PC-9 (cell line): ENCODE measurements around the gene WDR77. TPM values are rescaled to one million over a fixed set of nuclear protein-coding genes. Genes with fewer than 3 reads are reported as not detected.

Experiments
- BruUV-seq: library from RNA; stranded (reverse); fragments of 400-500 nt; replicated peaks from 2 replicates; lab custom pipeline; 2021; lab: Mats Ljungman, UMichigan
- CTCF ChIA-PET: fragments of 300-600 bp; sonication (Branson Sonifier 250); formaldehyde crosslinking; loops from one replicate; lab custom pipeline; 2022; ENCODE audit warnings: antibody characterized with exemption; lab: Charles Lee
- POLR2A ChIA-PET: fragments of 300-600 bp; sonication (Branson Sonifier 250); formaldehyde crosslinking; loops from one replicate; lab custom pipeline; 2022; ENCODE audit warnings: antibody characterized with exemption; ENCODE audit not compliant: unreplicated experiment; lab: Charles Lee
- DNase-seq, 2 experiments: peaks; one replicate each; pipeline versions ENCODE4 v3.0.0 to v3.0.0-alpha.2; 2015 to 2022; ENCODE audit warnings: mixed read lengths in 1 of 2
- H2AFZ ChIP-seq: fragments of 200-600 bp; sonication (generic); 2 replicates; pipeline ENCODE4 v1.8.1; 2017; ENCODE audit warnings: antibody characterized with exemption
- H3F3A ChIP-seq: fragments of 200-600 bp; sonication (generic); 2 replicates; pipeline ENCODE4 v1.8.1; 2017; ENCODE audit warnings: antibody characterized with exemption, mild to moderate bottlenecking, low read depth; ENCODE audit not compliant: insufficient read depth
- H3K27ac ChIP-seq: fragments of 200-600 bp; sonication (generic); 2 replicates; pipeline ENCODE4 v1.6.1; 2016; ENCODE audit warnings: mixed run types
- H3K27me3 ChIP-seq: fragments of 200-600 bp; sonication (generic); 2 replicates; pipeline ENCODE4 v1.6.1; 2016; ENCODE audit warnings: low read depth, mixed run types; ENCODE audit not compliant: insufficient read depth
- H3K36me3 ChIP-seq: fragments of 200-600 bp; sonication (generic); 2 replicates; pipeline ENCODE4 v1.6.1; 2016; ENCODE audit warnings: low read depth, mixed run types
- H3K4me1 ChIP-seq: fragments of 200-600 bp; sonication (generic); replicated peaks from 2 replicates; pipeline ENCODE4 v1.6.1; 2016; ENCODE audit warnings: mixed run types; ENCODE audit not compliant: insufficient read depth
- H3K4me2 ChIP-seq: fragments of 200-600 bp; sonication (generic); 2 replicates; pipeline ENCODE4 v1.6.1; 2017; ENCODE audit warnings: mixed run types
- H3K4me3 ChIP-seq: fragments of 200-600 bp; sonication (generic); 2 replicates; pipeline ENCODE4 v1.6.1; 2016; ENCODE audit warnings: mixed run types
- H3K79me2 ChIP-seq: fragments of 200-600 bp; sonication (generic); 2 replicates; pipeline ENCODE4 v1.6.1; 2017; ENCODE audit warnings: low read depth, mixed run types
- H3K9me2 ChIP-seq: fragments of 200-600 bp; sonication (generic); 2 replicates; pipeline ENCODE4 v1.8.1; 2017; ENCODE audit warnings: mild to moderate bottlenecking; ENCODE audit not compliant: insufficient read depth
- H3K9me3 ChIP-seq: fragments of 200-600 bp; sonication (generic); 2 replicates; pipeline ENCODE4 v1.8.1; 2016; ENCODE audit warnings: low read depth; ENCODE audit not compliant: insufficient read depth
- H4K20me1 ChIP-seq: fragments of 200-600 bp; sonication (generic); 2 replicates; pipeline ENCODE4 v1.8.1; 2017; ENCODE audit not compliant: insufficient read depth
- EZH2 ChIP-seq: fragments of 200-600 bp; sonication (generic); IDR thresholded peaks from 2 replicates; pipeline ENCODE4 v1.8.0; 2017; ENCODE audit warnings: antibody characterized with exemption, low read depth
- intact Hi-C: fragments of 100-400 bp; cut with micrococcal nuclease; formaldehyde crosslinking; loops from one replicate; pipeline ENCODE4 v1.10.0; 2022; ENCODE audit not compliant: unreplicated experiment
- total RNA-seq: library from RNA; stranded (reverse); gene quantifications from 2 replicates; pipeline ENCODE4 v1.2.3, GENCODE V29; 2021
- TF ChIP-seq, protein P1 (sequence below): fragments of 200-600 bp; sonication (generic); conservative IDR thresholded peaks from 2 replicates; pipeline ENCODE4 v1.6.1; 2017; ENCODE audit warnings: mixed run types, antibody characterized with exemption, mild to moderate bottlenecking, moderate library complexity

Gene WDR77
- total RNA-seq, 1 experiment from 2014 or later = 23.7 TPM

DNA sequence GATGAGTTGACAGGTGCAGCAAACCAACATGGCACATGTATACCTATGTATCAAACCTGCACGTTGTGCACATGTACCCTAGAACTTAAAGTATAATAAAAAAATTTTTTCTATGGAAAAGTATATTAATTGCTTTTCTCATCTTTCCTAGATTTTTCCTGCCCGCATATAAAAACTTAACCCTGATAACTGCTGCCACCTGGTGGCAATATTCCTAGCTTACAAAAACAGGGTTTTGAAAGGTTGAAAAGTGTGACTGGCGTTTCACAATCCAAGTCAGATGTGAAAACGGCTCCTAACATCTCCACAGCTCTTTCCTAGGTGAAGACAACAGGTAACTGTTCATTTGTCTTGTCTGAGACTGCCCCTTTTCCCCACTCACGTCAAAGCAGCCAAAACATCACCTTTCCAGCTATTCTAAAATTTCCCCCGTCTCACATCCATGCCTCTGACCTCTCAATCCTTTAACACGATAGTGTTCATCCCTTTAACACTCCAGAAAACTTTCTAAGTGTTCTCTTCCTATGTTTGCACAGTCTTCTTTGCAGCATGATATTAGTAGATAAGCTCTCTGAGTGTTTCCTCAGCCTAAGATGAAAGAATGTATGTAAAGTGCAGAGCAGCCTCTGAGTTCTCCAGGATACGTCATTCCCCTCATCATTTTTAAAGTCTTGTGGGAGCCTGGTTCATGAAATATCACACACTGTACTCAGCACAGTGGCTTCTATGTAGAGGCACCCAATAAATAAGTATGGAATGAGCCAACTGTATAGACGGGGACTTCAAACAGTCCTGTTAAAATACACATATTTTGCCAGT lies 49.1 kb downstream of the WDR77 start:
- Histone ChIP-seq H3K79me2 (no peaks in the 10 kb centered on the region), H3K27ac (no peak overlapping the region), H2AFZ (no peak overlapping the region), H3K4me3 (no peak overlapping the region), H3K36me3 (no peaks in the 10 kb centered on the region), H4K20me1 (no peaks in the 10 kb centered on the region), H3K27me3 (peaks cover 84% of the 10 kb centered on the region), H3K9me2 (no peaks in the 10 kb centered on the region), H3F3A (no peaks in the 10 kb centered on the region), H3K4me2 (no peak overlapping the region; the same call in 1 of the 2 replicates), H3K9me3 (no peaks in the 10 kb centered on the region), H3K4me1 (no peaks in the 10 kb centered on the region)
- ChIA-PET CTCF (interaction anchor here (0.6 to 2.1 kb wide), 3 partner anchors 22 to 177 kb away, joined by 3 to 8 read pairs (median 3); no protein-coding TSS in a partner anchor), POLR2A (interaction anchor here (0.7 kb wide), 1 partner anchor 177 kb away, joined by 3 read pairs; no protein-coding TSS in a partner anchor)
- no peak for TF ChIP-seq EZH2
- TF ChIP-seq, protein P1, sequence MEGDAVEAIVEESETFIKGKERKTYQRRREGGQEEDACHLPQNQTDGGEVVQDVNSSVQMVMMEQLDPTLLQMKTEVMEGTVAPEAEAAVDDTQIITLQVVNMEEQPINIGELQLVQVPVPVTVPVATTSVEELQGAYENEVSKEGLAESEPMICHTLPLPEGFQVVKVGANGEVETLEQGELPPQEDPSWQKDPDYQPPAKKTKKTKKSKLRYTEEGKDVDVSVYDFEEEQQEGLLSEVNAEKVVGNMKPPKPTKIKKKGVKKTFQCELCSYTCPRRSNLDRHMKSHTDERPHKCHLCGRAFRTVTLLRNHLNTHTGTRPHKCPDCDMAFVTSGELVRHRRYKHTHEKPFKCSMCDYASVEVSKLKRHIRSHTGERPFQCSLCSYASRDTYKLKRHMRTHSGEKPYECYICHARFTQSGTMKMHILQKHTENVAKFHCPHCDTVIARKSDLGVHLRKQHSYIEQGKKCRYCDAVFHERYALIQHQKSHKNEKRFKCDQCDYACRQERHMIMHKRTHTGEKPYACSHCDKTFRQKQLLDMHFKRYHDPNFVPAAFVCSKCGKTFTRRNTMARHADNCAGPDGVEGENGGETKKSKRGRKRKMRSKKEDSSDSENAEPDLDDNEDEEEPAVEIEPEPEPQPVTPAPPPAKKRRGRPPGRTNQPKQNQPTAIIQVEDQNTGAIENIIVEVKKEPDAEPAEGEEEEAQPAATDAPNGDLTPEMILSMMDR = peak; percentile 88
- intact Hi-C loops = loop anchor here (1.0 to 5.0 kb wide), 2 partner anchors 177 to 367 kb away; no protein-coding TSS in a partner anchor
- DNase-seq = peak; percentile 18 to 46
- no TSS peak for BruUV-seq

DNA sequence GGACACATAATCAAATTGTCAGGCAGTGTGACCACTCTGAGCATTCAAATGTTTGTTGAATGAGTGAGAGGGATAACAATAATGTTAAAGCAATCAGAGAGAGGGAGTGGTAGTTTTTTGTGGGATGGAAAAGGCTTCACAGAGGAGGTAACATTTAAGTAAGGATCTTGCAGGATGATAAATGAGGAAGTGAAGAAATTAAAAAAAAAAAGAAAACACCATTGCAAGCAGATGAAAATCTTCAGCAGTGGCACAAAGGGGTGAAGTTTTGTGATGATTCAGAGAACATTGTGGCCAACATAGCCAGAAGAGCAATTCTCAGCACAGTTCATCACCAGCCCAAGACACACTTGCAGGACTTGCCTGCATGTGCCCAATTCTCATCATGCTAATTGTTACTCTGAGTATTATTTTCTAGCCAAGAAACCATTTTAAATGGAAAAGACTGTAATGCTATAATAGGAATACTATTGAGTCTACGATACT lies 56.6 kb downstream of the WDR77 start:
- no peaks in the 10 kb centered on the region for H3K4me1 ChIP-seq
- no TSS peak for BruUV-seq
- peaks cover 93% of the 10 kb centered on the region for H3K27me3 ChIP-seq
- no peak overlapping the region for H3K4me2 ChIP-seq
- no peaks in the 10 kb centered on the region for H3K36me3 ChIP-seq
- H4K20me1 ChIP-seq = no peaks in the 10 kb centered on the region
- H3K4me3 ChIP-seq = no peak overlapping the region
- H3F3A ChIP-seq = no peaks in the 10 kb centered on the region
- intact Hi-C loops = no loop called here
- POLR2A ChIA-PET = no interaction called here
- no peaks in the 10 kb centered on the region for H3K79me2 ChIP-seq
- CTCF ChIA-PET = no interaction called here
- H3K9me2 ChIP-seq = no peaks in the 10 kb centered on the region
- H3K9me3 ChIP-seq = no peaks in the 10 kb centered on the region
- H3K27ac ChIP-seq = no peak overlapping the region
- TF ChIP-seq EZH2 = no peak
- TF ChIP-seq, protein P1 = no peak
- no peak overlapping the region for H2AFZ ChIP-seq
- DNase-seq = peak in 1 of 2 experiments; percentile 26

DNA sequence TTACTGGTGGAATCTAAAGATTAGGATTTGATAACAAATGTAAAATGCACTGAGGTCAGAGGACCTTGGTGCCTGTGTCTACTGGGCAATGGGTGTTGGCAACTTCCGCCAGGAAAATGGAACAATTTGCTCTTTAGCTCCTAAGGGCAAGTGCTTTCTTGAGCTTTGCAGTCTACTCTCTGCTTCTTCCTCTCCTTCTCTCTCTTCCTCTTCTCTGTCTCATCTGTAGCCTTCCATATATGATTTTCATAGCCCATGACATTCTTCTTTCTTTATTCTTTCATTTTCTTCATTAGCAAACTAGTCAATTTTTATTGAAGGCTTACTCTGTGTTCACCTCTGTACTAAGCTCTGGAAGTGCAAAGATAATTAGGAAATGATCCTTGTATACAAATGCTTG lies 57.0 kb downstream of the WDR77 start:
- H3K9me2 ChIP-seq = no peaks in the 10 kb centered on the region
- H3K4me2 ChIP-seq = no peak overlapping the region
- H3K79me2 ChIP-seq = no peaks in the 10 kb centered on the region
- no peak overlapping the region for H3K27ac ChIP-seq
- H3K9me3 ChIP-seq = no peaks in the 10 kb centered on the region
- peak in 1 of 2 experiments; percentile 2 for DNase-seq
- H3F3A ChIP-seq = no peaks in the 10 kb centered on the region
- peaks cover 93% of the 10 kb centered on the region for H3K27me3 ChIP-seq
- intact Hi-C loops = no loop called here
- H3K4me3 ChIP-seq = no peak overlapping the region
- H3K4me1 ChIP-seq = no peaks in the 10 kb centered on the region
- no TSS peak for BruUV-seq
- TF ChIP-seq, protein P1 = no peak
- no peak for TF ChIP-seq EZH2
- H4K20me1 ChIP-seq = no peaks in the 10 kb centered on the region
- H3K36me3 ChIP-seq = no peaks in the 10 kb centered on the region
- no peak overlapping the region for H2AFZ ChIP-seq
- ChIA-PET POLR2A (no interaction called here), CTCF (no interaction called here)

Other genes starting within 250 kb of the WDR77 start
- gene DENND2D, start 248.6 kb downstream of the WDR77 start, total RNA-seq = 37.2 and 44.9 TPM in 2 replicates
- gene CHI3L2, start 221.5 kb downstream of the WDR77 start, total RNA-seq = not detected in 2 replicates
- not detected in 2 replicates for gene CHIA, start 158.4 kb downstream of the WDR77 start, total RNA-seq
- 0.85 and 1.6 TPM in 2 replicates for gene OVGP1, start 21.5 kb downstream of the WDR77 start, total RNA-seq
- 183 and 212 TPM in 2 replicates for gene ATP5PB, start 208 bp upstream of the WDR77 start, total RNA-seq
- 0.20 and 0.53 TPM in 2 replicates for gene C1orf162, start 24.7 kb upstream of the WDR77 start, total RNA-seq
- not detected in 2 replicates for gene ADORA3, start 54.4 kb upstream of the WDR77 start, total RNA-seq
- gene TMIGD3, start 54.4 kb upstream of the WDR77 start, total RNA-seq = not detected in 2 replicates
- 45.4 and 55.2 TPM in 2 replicates for gene RAP1A, start 170.5 kb upstream of the WDR77 start, total RNA-seq